MM.1S (cell line): Measurements from ENCODE around the gene CHST10.

Experiments
- DNase-seq: peaks from one replicate; pipeline ENCODE4 v3.0.0-alpha.2; 2015
- H2AFZ ChIP-seq: fragments of 300-600 bp; sonication (generic); 2 replicates; pipeline ENCODE4 v1.6.0; 2016; ENCODE audit warnings: antibody characterized with exemption, low read length
- H3F3A ChIP-seq: fragments of 300-600 bp; sonication (generic); 2 replicates; pipeline ENCODE4 v1.6.1; 2016; ENCODE audit warnings: mild to moderate bottlenecking, antibody characterized with exemption, low read length, moderate library complexity, mixed read lengths; ENCODE audit not compliant: insufficient read depth
- H3K27ac ChIP-seq: fragments of 300-600 bp; sonication (generic); 2 replicates; pipeline ENCODE4 v1.5.1; 2016; ENCODE audit warnings: mild to moderate bottlenecking, low read length
- H3K27me3 ChIP-seq: fragments of 300-600 bp; sonication (generic); replicated peaks from 2 replicates; pipeline ENCODE4 v1.6.0; 2016; ENCODE audit warnings: low read length; ENCODE audit not compliant: insufficient read depth
- H3K36me3 ChIP-seq: fragments of 300-600 bp; sonication (generic); replicated peaks from 2 replicates; pipeline ENCODE4 v1.6.1; 2016; ENCODE audit warnings: mild to moderate bottlenecking, low read length, mixed read lengths; ENCODE audit not compliant: insufficient read depth
- H3K4me1 ChIP-seq: fragments of 300-600 bp; sonication (generic); 2 replicates; pipeline ENCODE4 v1.6.1; 2016; ENCODE audit warnings: low read length, mixed read lengths
- H3K4me2 ChIP-seq: fragments of 300-600 bp; sonication (generic); 2 replicates; pipeline ENCODE4 v1.6.0; 2016; ENCODE audit warnings: low read depth, low read length
- H3K4me3 ChIP-seq: fragments of 300-600 bp; sonication (generic); 2 replicates; pipeline ENCODE4 v1.5.1; 2016; ENCODE audit warnings: low read length, mixed read lengths
- H3K79me2 ChIP-seq: fragments of 300-600 bp; sonication (generic); 2 replicates; pipeline ENCODE4 v1.6.1; 2016; ENCODE audit warnings: mixed run types, low read length, mixed read lengths
- H3K9ac ChIP-seq: fragments of 300-600 bp; sonication (generic); 2 replicates; pipeline ENCODE4 v1.6.1; 2016; ENCODE audit warnings: low read length, mixed read lengths
- H3K9me2 ChIP-seq: fragments of 300-600 bp; sonication (generic); replicated peaks from 2 replicates; pipeline ENCODE4 v1.6.1; 2016; ENCODE audit warnings: mild to moderate bottlenecking, low read length, mixed read lengths; ENCODE audit not compliant: insufficient read depth
- H3K9me3 ChIP-seq: fragments of 300-600 bp; sonication (generic); replicated peaks from 2 replicates; pipeline ENCODE4 v1.6.1; 2016; ENCODE audit warnings: mild to moderate bottlenecking, low read length, mixed read lengths; ENCODE audit not compliant: insufficient read depth
- H4K20me1 ChIP-seq: fragments of 300-600 bp; sonication (generic); 2 replicates; pipeline ENCODE4 v1.6.1; 2016; ENCODE audit warnings: mild to moderate bottlenecking, low read length, moderate library complexity, mixed read lengths; ENCODE audit not compliant: insufficient read depth
- EZH2 ChIP-seq: fragments of 300-600 bp; sonication (generic); optimal IDR thresholded peaks from 2 replicates; pipeline ENCODE3; 2017; ENCODE audit warnings: low read depth, mild to moderate bottlenecking, antibody characterized with exemption, low read length, mixed read lengths
- TF ChIP-seq, protein P1 (sequence below): fragments of 300-600 bp; sonication (generic); IDR thresholded peaks from 2 replicates; pipeline ENCODE4 v1.5.1; 2016; ENCODE audit warnings: antibody characterized with exemption, low read length, mixed read lengths

The CHST10 gene

DNA sequence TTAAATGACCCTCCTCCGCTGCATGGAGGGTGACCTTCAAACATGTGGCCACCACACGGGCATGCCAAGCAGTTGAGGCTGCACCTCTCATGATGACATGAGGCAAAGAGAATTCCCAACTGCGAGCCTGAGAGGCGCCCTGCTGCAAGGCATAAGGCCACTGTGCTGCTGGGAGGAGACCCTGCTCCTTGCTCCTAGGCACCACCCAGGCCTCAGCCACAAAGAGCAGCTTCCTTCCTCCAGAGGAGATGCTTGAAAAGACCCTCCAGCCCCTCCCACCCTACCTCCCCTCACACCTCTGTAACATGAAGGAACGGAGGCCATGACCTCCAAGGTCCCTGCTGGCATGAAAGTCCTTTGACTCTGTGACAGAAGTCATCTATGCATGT, 11.4 kb downstream of the CHST10 start:
- no peak for DNase-seq
- no peak overlapping the region for H2AFZ ChIP-seq
- TF ChIP-seq EZH2: no peak
- TF ChIP-seq, protein P1, sequence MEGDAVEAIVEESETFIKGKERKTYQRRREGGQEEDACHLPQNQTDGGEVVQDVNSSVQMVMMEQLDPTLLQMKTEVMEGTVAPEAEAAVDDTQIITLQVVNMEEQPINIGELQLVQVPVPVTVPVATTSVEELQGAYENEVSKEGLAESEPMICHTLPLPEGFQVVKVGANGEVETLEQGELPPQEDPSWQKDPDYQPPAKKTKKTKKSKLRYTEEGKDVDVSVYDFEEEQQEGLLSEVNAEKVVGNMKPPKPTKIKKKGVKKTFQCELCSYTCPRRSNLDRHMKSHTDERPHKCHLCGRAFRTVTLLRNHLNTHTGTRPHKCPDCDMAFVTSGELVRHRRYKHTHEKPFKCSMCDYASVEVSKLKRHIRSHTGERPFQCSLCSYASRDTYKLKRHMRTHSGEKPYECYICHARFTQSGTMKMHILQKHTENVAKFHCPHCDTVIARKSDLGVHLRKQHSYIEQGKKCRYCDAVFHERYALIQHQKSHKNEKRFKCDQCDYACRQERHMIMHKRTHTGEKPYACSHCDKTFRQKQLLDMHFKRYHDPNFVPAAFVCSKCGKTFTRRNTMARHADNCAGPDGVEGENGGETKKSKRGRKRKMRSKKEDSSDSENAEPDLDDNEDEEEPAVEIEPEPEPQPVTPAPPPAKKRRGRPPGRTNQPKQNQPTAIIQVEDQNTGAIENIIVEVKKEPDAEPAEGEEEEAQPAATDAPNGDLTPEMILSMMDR: no peak
- no peaks in the 10 kb centered on the region for H3K4me1 ChIP-seq
- no peak overlapping the region for H3K4me3 ChIP-seq
- H3K27ac ChIP-seq: no peak overlapping the region
- no peaks in the 10 kb centered on the region for H3K36me3 ChIP-seq
- H3K27me3 ChIP-seq: no peaks in the 10 kb centered on the region
- H3K4me2 ChIP-seq: no peak overlapping the region
- no peaks in the 10 kb centered on the region for H3K9me2 ChIP-seq
- H3K9ac ChIP-seq: no peak overlapping the region
- H3K79me2 ChIP-seq: no peaks in the 10 kb centered on the region
- H3F3A ChIP-seq: no peaks in the 10 kb centered on the region
- no peaks in the 10 kb centered on the region for H4K20me1 ChIP-seq
- H3K9me3 ChIP-seq: no peaks in the 10 kb centered on the region

DNA sequence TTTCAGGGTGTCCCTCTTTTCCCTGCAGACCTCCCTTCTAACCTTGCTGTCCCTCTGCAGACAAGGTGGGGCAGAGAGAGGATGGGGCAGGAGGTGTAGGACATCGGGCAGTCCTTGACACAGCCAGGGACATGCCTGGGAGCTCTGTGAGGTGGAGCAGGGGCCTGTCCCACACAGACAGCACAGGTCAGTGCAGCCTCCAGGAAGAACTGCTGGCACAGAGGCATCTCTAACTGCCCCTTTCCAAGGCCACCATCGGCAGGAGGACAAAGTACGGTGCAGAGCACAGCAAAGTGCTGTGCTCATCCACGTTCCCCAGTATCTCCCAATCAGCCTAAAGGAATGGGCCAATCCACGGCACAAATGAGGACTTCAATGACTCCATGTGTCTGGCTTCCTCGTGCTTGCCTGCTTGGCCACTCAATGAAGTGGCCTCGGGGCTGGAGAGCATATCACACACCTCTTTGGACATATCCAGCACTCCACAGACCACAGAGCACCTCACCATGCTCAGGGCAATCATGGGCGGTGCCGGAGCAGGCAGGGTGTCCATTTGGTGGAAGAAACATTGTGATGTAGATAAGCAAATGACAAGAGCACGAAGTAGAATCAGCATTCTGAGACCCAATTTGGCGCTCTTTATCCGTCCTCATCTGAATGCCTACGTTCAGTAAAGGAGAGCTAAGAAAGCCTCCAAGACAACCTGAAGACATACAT, 11.9 kb downstream of the CHST10 start:
- Histone ChIP-seq H3K27me3 (no peaks in the 10 kb centered on the region), H3K36me3 (no peaks in the 10 kb centered on the region), H3K9ac (no peak overlapping the region), H3K9me2 (no peaks in the 10 kb centered on the region), H3K27ac (no peak overlapping the region), H3K4me1 (no peaks in the 10 kb centered on the region), H3K4me2 (no peak overlapping the region), H4K20me1 (no peaks in the 10 kb centered on the region), H3K4me3 (no peak overlapping the region), H3K9me3 (no peaks in the 10 kb centered on the region), H2AFZ (no peak overlapping the region), H3F3A (no peaks in the 10 kb centered on the region), H3K79me2 (no peaks in the 10 kb centered on the region)
- TF ChIP-seq, protein P1: no peak
- no peak for DNase-seq

DNA sequence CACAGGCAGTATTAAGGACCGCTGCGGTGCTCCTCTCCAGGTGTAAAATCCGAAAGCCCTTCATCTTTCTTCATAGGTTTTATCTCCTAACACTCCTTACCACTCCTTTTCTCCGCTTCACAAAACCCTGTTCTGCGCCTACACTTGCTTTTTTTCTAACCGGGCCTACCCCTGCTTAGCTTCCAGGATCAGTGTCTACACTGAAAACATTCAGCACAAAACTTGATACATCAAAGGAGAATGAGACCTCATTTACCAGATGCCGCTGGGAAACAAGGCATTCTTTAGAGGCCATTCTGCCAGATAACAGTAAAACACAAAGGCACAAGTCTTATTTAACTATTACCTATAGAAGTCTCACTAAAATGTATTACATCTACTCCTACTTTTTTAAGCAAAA, 13.1 kb downstream of the CHST10 start:
- Histone ChIP-seq H3K36me3 (no peaks in the 10 kb centered on the region), H4K20me1 (no peaks in the 10 kb centered on the region)

More for the DNA sequence above, 13.1 kb downstream of the CHST10 start:
- Histone ChIP-seq H3F3A (no peaks in the 10 kb centered on the region), H3K9ac (no peak overlapping the region), H3K79me2 (no peaks in the 10 kb centered on the region), H3K4me3 (no peak overlapping the region), H3K4me1 (no peaks in the 10 kb centered on the region), H3K27ac (no peak overlapping the region), H2AFZ (no peak overlapping the region), H3K9me3 (no peaks in the 10 kb centered on the region), H3K4me2 (no peak overlapping the region), H3K9me2 (no peaks in the 10 kb centered on the region), H3K27me3 (no peaks in the 10 kb centered on the region)
- no peak for TF ChIP-seq EZH2
- TF ChIP-seq, protein P1: no peak
- no peak for DNase-seq
